Sigmoid colon (tissue), 7 donors: Measurements from ENCODE around the gene PDE6C. TPM values are rescaled to one million over a fixed set of nuclear protein-coding genes. Genes with fewer than 3 reads are reported as not detected.

Experiments used
- polyA plus RNA-seq, 3 donors: library from polyadenylated mRNA; stranded (reverse); fragments of 200-250 nt; gene quantifications; one replicate each; pipeline ENCODE4 v1.2.3, GENCODE V29; 2013
- total RNA-seq, 4 donors: library from RNA; depleted of rRNA; stranded (reverse); fragments of >200 nt; gene quantifications; one replicate each; pipeline ENCODE4 v1.1.0, GENCODE V29; 2016
- donor health status: healthy with polysubstance abuse.
- donor health status: Bipolar disorder and iron deficiency.
- donor health status: healthy.

Gene PDE6C
- total and polyA plus RNA-seq, 7 donors: not detected

Other genes starting within 250 kb of the PDE6C start
- gene MYOF, start 130.2 kb upstream of the PDE6C start, total RNA-seq: 10 to 100 TPM; 33.6 to 83.4 (median 70.2) TPM
- 10 to 100 TPM; 12.6 to 36.3 (median 18.5) TPM for gene MYOF, start 130.2 kb upstream of the PDE6C start, polyA plus RNA-seq
- gene CEP55, start 115.9 kb upstream of the PDE6C start, total RNA-seq: 1 to 10 TPM in 2 of 4 donors, not detected in 2; 1.4 to 1.5 TPM
- 10 to 100 TPM in 1 of 3 donors, 1 to 10 TPM in 2; 1.8 to 18.2 (median 6.2) TPM for gene CEP55, start 115.9 kb upstream of the PDE6C start, polyA plus RNA-seq
- under 1 TPM in 3 of 4 donors, not detected in 1; 0.36 to 0.99 (median 0.55) TPM for gene FFAR4, start 45.9 kb upstream of the PDE6C start, total RNA-seq
- gene FFAR4, start 45.9 kb upstream of the PDE6C start, polyA plus RNA-seq: 10 to 100 TPM in 1 of 3 donors, 1 to 10 TPM in 2; 5.5 to 17.9 (median 8.4) TPM
- gene RBP4, start 11.3 kb upstream of the PDE6C start, total RNA-seq: 10 to 100 TPM in 1 of 4 donors, 1 to 10 TPM in 1, not detected in 2; 3.9 to 16.8 TPM
- gene RBP4, start 11.3 kb upstream of the PDE6C start, polyA plus RNA-seq: 10 to 100 TPM in 1 of 3 donors, 1 to 10 TPM in 2; 3.0 to 21.5 (median 4.2) TPM
- 10 to 100 TPM; 11.3 to 23.5 (median 17.3) TPM for gene FRA10AC1, start 90.1 kb downstream of the PDE6C start, total RNA-seq
- gene FRA10AC1, start 90.1 kb downstream of the PDE6C start, polyA plus RNA-seq: 10 to 100 TPM in 1 of 3 donors, 1 to 10 TPM in 2; 4.2 to 14.3 (median 5.4) TPM
- 10 to 100 TPM in 2 of 4 donors, 1 to 10 TPM in 2; 3.2 to 28.1 (median 7.2) TPM for gene LGI1, start 145.4 kb downstream of the PDE6C start, total RNA-seq
- gene LGI1, start 145.4 kb downstream of the PDE6C start, polyA plus RNA-seq: 1 to 10 TPM in 2 of 3 donors, under 1 TPM in 1; 0.89 to 2.4 (median 1.2) TPM